ENCODE data around the gene SLC35F3.

SLC35F3 gene

DNA sequence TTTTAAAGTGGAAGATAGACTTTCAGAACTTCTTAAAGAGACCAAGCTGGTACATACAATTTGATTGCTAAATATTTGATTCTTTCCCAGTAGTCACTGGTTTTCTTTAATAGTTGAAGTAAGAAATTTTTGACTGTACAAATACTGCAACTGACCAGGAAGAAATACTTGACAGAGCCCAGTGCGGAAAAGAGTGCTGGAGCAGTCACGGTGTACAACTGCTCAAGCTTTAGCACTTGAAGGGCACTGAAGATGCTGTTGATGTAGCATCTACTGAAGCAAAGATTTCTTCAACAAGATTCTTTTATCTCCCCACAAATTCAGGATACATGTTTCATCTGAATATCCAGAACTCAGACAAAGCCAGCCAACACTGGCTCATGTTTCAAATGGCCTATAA lies 41.5 kb downstream of the SLC35F3 start:
- TF ChIP-seq, protein P1, sequence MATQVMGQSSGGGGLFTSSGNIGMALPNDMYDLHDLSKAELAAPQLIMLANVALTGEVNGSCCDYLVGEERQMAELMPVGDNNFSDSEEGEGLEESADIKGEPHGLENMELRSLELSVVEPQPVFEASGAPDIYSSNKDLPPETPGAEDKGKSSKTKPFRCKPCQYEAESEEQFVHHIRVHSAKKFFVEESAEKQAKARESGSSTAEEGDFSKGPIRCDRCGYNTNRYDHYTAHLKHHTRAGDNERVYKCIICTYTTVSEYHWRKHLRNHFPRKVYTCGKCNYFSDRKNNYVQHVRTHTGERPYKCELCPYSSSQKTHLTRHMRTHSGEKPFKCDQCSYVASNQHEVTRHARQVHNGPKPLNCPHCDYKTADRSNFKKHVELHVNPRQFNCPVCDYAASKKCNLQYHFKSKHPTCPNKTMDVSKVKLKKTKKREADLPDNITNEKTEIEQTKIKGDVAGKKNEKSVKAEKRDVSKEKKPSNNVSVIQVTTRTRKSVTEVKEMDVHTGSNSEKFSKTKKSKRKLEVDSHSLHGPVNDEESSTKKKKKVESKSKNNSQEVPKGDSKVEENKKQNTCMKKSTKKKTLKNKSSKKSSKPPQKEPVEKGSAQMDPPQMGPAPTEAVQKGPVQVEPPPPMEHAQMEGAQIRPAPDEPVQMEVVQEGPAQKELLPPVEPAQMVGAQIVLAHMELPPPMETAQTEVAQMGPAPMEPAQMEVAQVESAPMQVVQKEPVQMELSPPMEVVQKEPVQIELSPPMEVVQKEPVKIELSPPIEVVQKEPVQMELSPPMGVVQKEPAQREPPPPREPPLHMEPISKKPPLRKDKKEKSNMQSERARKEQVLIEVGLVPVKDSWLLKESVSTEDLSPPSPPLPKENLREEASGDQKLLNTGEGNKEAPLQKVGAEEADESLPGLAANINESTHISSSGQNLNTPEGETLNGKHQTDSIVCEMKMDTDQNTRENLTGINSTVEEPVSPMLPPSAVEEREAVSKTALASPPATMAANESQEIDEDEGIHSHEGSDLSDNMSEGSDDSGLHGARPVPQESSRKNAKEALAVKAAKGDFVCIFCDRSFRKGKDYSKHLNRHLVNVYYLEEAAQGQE (IDR thresholded peaks at IDR 0.05; ENCODE audit: insufficient read depth in 1 of 2, low read depth in 2 of 2, low read length in 2 of 2), result no peak

GRCh38 chr1:233946724-233947123 lies 42.2 kb downstream of the SLC35F3 start:
- TF ChIP-seq TAF1 (IDR thresholded peaks at IDR 0.05; ENCODE audit: borderline replicate concordance, insufficient read depth, low read length), result no peak
- no peak for TF ChIP-seq FOXP2 (optimal IDR thresholded peaks at IDR 0.05; ENCODE audit: borderline replicate concordance, extremely low read depth, extremely low read length, insufficient read depth)
- TF ChIP-seq SIN3A (IDR thresholded peaks at IDR 0.05; ENCODE audit: borderline replicate concordance, insufficient read depth, low read length), result no peak
- no peak for TF ChIP-seq POLR2AphosphoS5 (IDR thresholded peaks at IDR 0.05; ENCODE audit: low read depth, low read length)
- TF ChIP-seq, protein P1 (IDR thresholded peaks at IDR 0.05; ENCODE audit: insufficient read depth in 1 of 2, low read depth in 2 of 2, low read length in 2 of 2), result no peak

DNA sequence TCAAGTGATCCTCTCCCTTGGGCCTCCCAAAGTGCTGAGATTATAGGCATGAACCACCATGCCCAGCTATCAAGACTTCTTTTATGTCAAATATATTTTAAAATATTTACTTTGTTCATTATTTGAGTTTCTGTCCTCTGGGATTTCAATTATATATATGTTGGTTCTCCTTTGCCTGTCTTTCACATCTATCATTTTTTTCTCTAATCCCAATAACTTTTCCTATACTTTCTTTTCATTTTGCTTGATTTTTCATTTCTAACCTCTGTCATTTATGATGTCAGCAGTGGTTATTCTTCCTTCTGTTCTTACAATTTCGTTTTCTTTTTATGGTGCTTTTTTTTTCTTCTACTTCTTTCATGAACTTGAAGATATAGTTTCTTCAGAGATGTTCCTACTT lies 47.3 kb downstream of the SLC35F3 start:
- TF ChIP-seq, protein P1 (IDR thresholded peaks at IDR 0.05; ENCODE audit: insufficient read depth in 1 of 2, low read depth in 2 of 2, low read length in 2 of 2), result no peak
- TF ChIP-seq TAF1 (IDR thresholded peaks at IDR 0.05; ENCODE audit: borderline replicate concordance, insufficient read depth, low read length), result no peak

DNA sequence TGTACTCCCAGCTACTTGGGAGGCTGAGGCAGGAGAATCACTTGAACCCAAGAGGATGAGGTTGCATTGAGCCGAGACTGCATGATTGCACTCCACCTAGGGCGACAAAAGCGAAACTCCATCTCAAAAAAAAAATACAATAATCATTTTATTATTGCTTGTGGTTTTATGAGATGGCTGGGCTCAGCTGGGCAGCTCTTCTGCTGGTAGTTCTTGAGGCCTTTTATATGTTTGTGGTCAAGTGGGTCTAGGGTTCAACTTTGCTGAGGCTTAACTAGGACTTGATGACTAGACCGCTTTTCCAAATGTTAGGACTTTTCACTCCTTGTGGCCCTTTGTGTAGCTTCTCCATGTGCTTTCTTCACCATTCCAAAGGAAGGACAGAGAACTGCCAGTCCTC lies 53.2 kb downstream of the SLC35F3 start:
- TF ChIP-seq, protein P1 (IDR thresholded peaks at IDR 0.05; ENCODE audit: insufficient read depth in 1 of 2, low read depth in 2 of 2, low read length in 2 of 2), result no peak
- no peak for TF ChIP-seq FOXP2 (optimal IDR thresholded peaks at IDR 0.05; ENCODE audit: borderline replicate concordance, extremely low read depth, extremely low read length, insufficient read depth)
- TF ChIP-seq SIN3A (IDR thresholded peaks at IDR 0.05; ENCODE audit: borderline replicate concordance, insufficient read depth, low read length), result no peak

DNA sequence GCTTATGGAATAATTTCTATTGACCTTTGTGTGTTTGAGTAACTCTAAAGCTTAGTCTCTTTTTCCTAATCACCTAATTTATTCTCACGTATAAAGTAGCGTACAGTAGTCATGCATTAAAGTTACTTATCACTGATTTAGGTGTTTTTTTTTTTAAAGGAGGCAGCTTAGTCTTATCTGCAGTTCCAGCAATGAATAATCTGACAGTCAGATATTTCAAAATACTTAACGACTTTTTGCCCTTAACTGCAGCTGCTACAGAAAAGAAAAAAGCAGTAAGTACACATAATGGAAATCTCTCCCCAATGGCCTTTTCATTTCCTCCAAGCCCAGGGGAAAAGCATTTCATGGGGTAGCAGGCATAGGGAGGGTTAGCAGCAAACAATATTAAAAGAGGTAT lies 54.6 kb downstream of the SLC35F3 start:
- no peak for TF ChIP-seq SIN3A (IDR thresholded peaks at IDR 0.05; ENCODE audit: borderline replicate concordance, insufficient read depth, low read length)

- TF ChIP-seq POLR2AphosphoS5 (IDR thresholded peaks at IDR 0.05; ENCODE audit: low read depth, low read length), result no peak
- TF ChIP-seq SIN3A (IDR thresholded peaks at IDR 0.05; ENCODE audit: borderline replicate concordance, insufficient read depth, low read length), result no peak
- TF ChIP-seq FOXP2 (optimal IDR thresholded peaks at IDR 0.05; ENCODE audit: borderline replicate concordance, extremely low read depth, extremely low read length, insufficient read depth), result no peak
- no peak for TF ChIP-seq TAF1 (IDR thresholded peaks at IDR 0.05; ENCODE audit: borderline replicate concordance, insufficient read depth, low read length)
Observed at GRCh38 chr1:233959971-233960370, 55.5 kb downstream of the SLC35F3 start.

Data from PFSK-1 (cell line).